WTC11 (cell line): Measurements from ENCODE around the gene GPR176. TPM values are rescaled to one million over a fixed set of nuclear protein-coding genes. Genes with fewer than 3 reads are reported as not detected.

Experiments
- ATAC-seq: fragments of 200-7000 bp; cut with Tn5 transposase; 2 replicates; pipeline ENCODE4 v1.10.0; 2021; ENCODE audit warnings: mild to moderate bottlenecking, moderate library complexity
- CTCF ChIA-PET: fragments of 300-600 bp; sonication (Branson Sonifier 250); formaldehyde crosslinking; loops from one replicate; lab custom pipeline; 2021; ENCODE audit warnings: antibody characterized with exemption; lab: Charles Lee
- POLR2A ChIA-PET: fragments of 350-600 bp; sonication (Branson Sonifier 250); formaldehyde crosslinking; loops from one replicate; lab custom pipeline; 2021; ENCODE audit warnings: antibody characterized with exemption; lab: Charles Lee
- DNase-seq: peaks from one replicate; pipeline ENCODE4 v3.0.0; 2021; ENCODE audit warnings: low spot score
- H3K27ac Mint-ChIP-seq: 2 replicates; pipeline ENCODE4 v1.8.0; 2021; ENCODE audit warnings: mixed read lengths
- H3K27me3 Mint-ChIP-seq: 2 replicates; pipeline ENCODE4 v1.8.0; 2021; ENCODE audit warnings: low read depth, mild to moderate bottlenecking, moderate library complexity, mixed read lengths
- H3K36me3 Mint-ChIP-seq: 2 replicates; pipeline ENCODE4 v1.8.0; 2021; ENCODE audit warnings: mixed read lengths
- H3K4me1 Mint-ChIP-seq: 2 replicates; pipeline ENCODE4 v1.8.0; 2022; ENCODE audit warnings: mixed read lengths
- H3K4me3 Mint-ChIP-seq: 2 replicates; pipeline ENCODE4 v1.8.0; 2021; ENCODE audit warnings: mild to moderate bottlenecking, moderate library complexity, mixed read lengths
- H3K9me3 Mint-ChIP-seq: 2 replicates; pipeline ENCODE4 v1.8.0; 2021; ENCODE audit warnings: mixed read lengths
- CREB1 ChIP-seq: sonication (generic); formaldehyde crosslinking; IDR thresholded peaks from 2 replicates; pipeline ENCODE4 v1.8.0; 2023; ENCODE audit warnings: mild to moderate bottlenecking, missing genetic modification reagents
- ELF4 ChIP-seq: sonication (generic); formaldehyde crosslinking; IDR thresholded peaks from 2 replicates; pipeline ENCODE4 v1.8.1; 2022; ENCODE audit warnings: low read depth, mild to moderate bottlenecking, moderate library complexity, missing genetic modification reagents
- FOXP1 ChIP-seq: sonication (generic); formaldehyde crosslinking; IDR thresholded peaks from 2 replicates; pipeline ENCODE4 v1.8.0; 2022; ENCODE audit warnings: missing genetic modification reagents, mild to moderate bottlenecking, moderate library complexity, borderline replicate concordance
- HMGA2 ChIP-seq: fragments of 250-450 bp; sonication (Bioruptor Pico); IDR thresholded peaks from 2 replicates; pipeline ENCODE4 v1.4.0; 2021; ENCODE audit warnings: mild to moderate bottlenecking, moderate library complexity
- HMGXB4 ChIP-seq: sonication (generic); formaldehyde crosslinking; IDR thresholded peaks from 2 replicates; pipeline ENCODE4 v1.8.1; 2023; ENCODE audit warnings: mild to moderate bottlenecking, moderate library complexity, missing genetic modification reagents
- IRF1 ChIP-seq: sonication (generic); formaldehyde crosslinking; IDR thresholded peaks from 2 replicates; pipeline ENCODE4 v1.8.0; 2023; ENCODE audit warnings: missing genetic modification reagents
- JAZF1 ChIP-seq: fragments of 250-450 bp; sonication (Bioruptor Pico); IDR thresholded peaks from 2 replicates; pipeline ENCODE4 v1.9.0; 2021; ENCODE audit warnings: moderate library complexity, mild to moderate bottlenecking, inconsistent platforms
- MAX ChIP-seq: sonication (generic); formaldehyde crosslinking; IDR thresholded peaks from 2 replicates; pipeline ENCODE4 v1.8.0; 2022; ENCODE audit warnings: mild to moderate bottlenecking, missing genetic modification reagents
- NR1H2 ChIP-seq: sonication (generic); formaldehyde crosslinking; IDR thresholded peaks from 2 replicates; pipeline ENCODE4 v1.9.0; 2021; ENCODE audit warnings: mild to moderate bottlenecking, moderate library complexity, missing genetic modification reagents
- NR2C2 ChIP-seq: sonication (generic); formaldehyde crosslinking; IDR thresholded peaks from 2 replicates; pipeline ENCODE4 v1.8.0; 2022; ENCODE audit warnings: mild to moderate bottlenecking, missing genetic modification reagents
- SP1 ChIP-seq: sonication (generic); formaldehyde crosslinking; conservative IDR thresholded peaks from 2 replicates; pipeline ENCODE4 v1.8.1; 2022; ENCODE audit warnings: missing genetic modification reagents
- ZNF219 ChIP-seq: sonication (generic); formaldehyde crosslinking; IDR thresholded peaks from 2 replicates; pipeline ENCODE4 v1.8.0; 2023; ENCODE audit warnings: missing genetic modification reagents, mild to moderate bottlenecking, borderline replicate concordance
- ZNF281 ChIP-seq: sonication (generic); formaldehyde crosslinking; IDR thresholded peaks from 2 replicates; pipeline ENCODE4 v1.8.0; 2023; ENCODE audit warnings: mild to moderate bottlenecking, missing genetic modification reagents
- ZNF396 ChIP-seq: fragments of 250-450 bp; sonication (Bioruptor Pico); IDR thresholded peaks from 2 replicates; pipeline ENCODE4 v1.8.0; 2021; ENCODE audit warnings: mild to moderate bottlenecking, moderate library complexity, borderline replicate concordance
- ZNF425 ChIP-seq: fragments of 250-450 bp; sonication (Bioruptor Pico); conservative IDR thresholded peaks from 2 replicates; pipeline ENCODE4 v1.9.0; 2021; ENCODE audit warnings: mild to moderate bottlenecking
- ZNF532 ChIP-seq: fragments of 250-450 bp; sonication (Bioruptor Pico); IDR thresholded peaks from 2 replicates; pipeline ENCODE4 v1.9.0; 2021; ENCODE audit warnings: mild to moderate bottlenecking, borderline replicate concordance
- total RNA-seq: library from RNA; stranded (reverse); gene quantifications from 3 replicates; pipeline ENCODE4 v1.2.3, GENCODE V29; 2021

The GPR176 gene
- total RNA-seq, 1 experiment from 2014 or later = 117 TPM

GRCh38 chr15:39786447-39787056 lies 133.5 kb downstream of the GPR176 start:
- H3K4me3 Mint-ChIP-seq = peak overlapping the region; percentile 12
- CTCF ChIA-PET = interaction anchor here (0.7 to 3.0 kb wide), 6 partner anchors 8 to 488 kb away, joined by 3 to 12 read pairs (median 4); no protein-coding TSS in a partner anchor
- H3K27me3 Mint-ChIP-seq = no peaks in the 10 kb centered on the region
- TF ChIP-seq ZNF281 (no peak), ZNF219 (CRISPR knock-in tag) (no peak), HMGXB4 (CRISPR knock-in tag) (no peak), HMGA2 (no peak)
- POLR2A ChIA-PET = interaction anchor here (0.7 kb wide), 3 partner anchors 151 to 365 kb away, joined by 3 to 5 read pairs (median 5); no protein-coding TSS in a partner anchor
- peak overlapping the region; percentile 87 for H3K27ac Mint-ChIP-seq
- 0 out of 2 replicates have a peak, but pooled peaks have one; percentile 2 for ATAC-seq
- H3K4me1 Mint-ChIP-seq = peaks cover 73% of the 10 kb centered on the region
- no peaks in the 10 kb centered on the region for H3K36me3 Mint-ChIP-seq
- peak; percentile 37 for DNase-seq
- 0 out of 2 replicates have a peak, but pooled peaks cover under 1% of the 10 kb centered on the region for H3K9me3 Mint-ChIP-seq

- CTCF ChIA-PET = interaction anchor here (1.1 kb wide), 1 partner anchor 489 kb away, joined by 4 read pairs; no protein-coding TSS in a partner anchor
- H3K4me3 Mint-ChIP-seq = peak overlapping the region; percentile 79
- TF ChIP-seq SP1 (CRISPR knock-in tag) (no peak), CREB1 (CRISPR knock-in tag) (no peak), NR2C2 (CRISPR knock-in tag) (no peak), FOXP1 (CRISPR knock-in tag) (no peak), ZNF425 (no peak), ELF4 (no peak), JAZF1 (CRISPR knock-in tag) (no peak), MAX (no peak), IRF1 (CRISPR knock-in tag) (no peak), ZNF532 (CRISPR knock-in tag) (no peak), ZNF396 (CRISPR knock-in tag) (no peak), NR1H2 (CRISPR knock-in tag) (no peak), HMGXB4 (CRISPR knock-in tag) (no peak), ZNF281 (no peak)
Measured at GRCh38 chr15:39785841-39786240, 134.2 kb downstream of the GPR176 start.

More at GRCh38 chr15:39785841-39786240, 134.2 kb downstream of the GPR176 start:
- DNase-seq (no peak), ATAC-seq (no peak)
- Mint-ChIP-seq H3K9me3 (peaks cover 7% of the 10 kb centered on the region), H3K36me3 (no peaks in the 10 kb centered on the region), H3K27ac (peak overlapping the region; percentile 87), H3K27me3 (no peaks in the 10 kb centered on the region), H3K4me1 (peaks cover 74% of the 10 kb centered on the region)
- POLR2A ChIA-PET = no interaction called here
